Ramos (cell line): ENCODE data around the gene COL7A1.

Experiments
- in situ Hi-C: fragments of 300-500 bp; cut with MboI; formaldehyde crosslinking; loops from one replicate; pipeline ENCODE4 v1.14.3; 2022; ENCODE audit warnings: low sequenced_read_pairs; ENCODE audit not compliant: unreplicated experiment

Gene COL7A1

DNA sequence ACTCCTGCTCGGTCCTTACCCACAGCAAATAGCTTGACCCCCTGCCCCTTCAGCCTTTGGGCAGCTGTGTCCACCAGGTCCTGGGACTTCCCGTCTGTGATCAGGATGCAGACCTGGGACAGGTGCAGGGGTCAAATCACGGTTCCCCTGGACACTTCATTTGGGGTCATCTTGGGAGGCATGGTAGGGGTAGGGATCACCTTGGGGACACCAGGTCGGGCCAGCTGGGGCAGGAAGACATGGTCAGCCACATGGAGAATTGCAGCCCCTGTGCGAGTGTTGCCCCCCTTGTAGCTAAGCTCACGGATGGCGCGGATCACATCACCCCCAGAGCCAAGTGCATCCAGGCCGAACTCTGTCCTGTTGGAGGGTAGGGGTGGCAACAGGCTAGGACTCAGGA, 1.8 kb downstream of the COL7A1 start:
- in situ Hi-C loops, result no loop called here

DNA sequence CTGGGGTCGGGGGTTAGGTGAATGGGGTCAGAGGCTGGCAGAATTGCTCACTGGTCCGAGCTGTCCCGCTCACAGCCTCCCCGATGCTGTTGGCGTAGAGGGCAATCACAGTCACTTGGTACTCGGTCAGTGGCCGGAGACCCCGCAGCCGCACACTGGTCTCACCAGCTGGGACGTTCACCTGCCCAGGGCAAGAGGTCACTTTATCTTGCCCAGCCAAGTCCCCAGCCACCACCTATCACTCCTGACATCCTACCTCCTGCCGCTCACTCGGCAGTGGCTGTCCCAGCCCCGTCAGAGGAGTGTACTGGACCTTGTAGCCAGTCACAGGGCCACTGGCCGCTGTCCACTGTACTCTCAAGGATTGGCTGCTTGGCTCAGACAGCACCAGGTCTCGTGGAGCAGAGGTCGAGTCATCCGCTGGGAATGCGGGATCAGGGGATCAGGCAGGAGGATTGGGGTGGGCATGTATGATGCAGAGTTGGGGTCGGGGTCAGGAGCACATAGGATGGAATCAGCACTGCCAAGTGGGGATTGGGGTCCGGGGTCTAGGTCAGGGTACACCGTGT, 2.5 kb downstream of the COL7A1 start:
- in situ Hi-C loops, result no loop called here

DNA sequence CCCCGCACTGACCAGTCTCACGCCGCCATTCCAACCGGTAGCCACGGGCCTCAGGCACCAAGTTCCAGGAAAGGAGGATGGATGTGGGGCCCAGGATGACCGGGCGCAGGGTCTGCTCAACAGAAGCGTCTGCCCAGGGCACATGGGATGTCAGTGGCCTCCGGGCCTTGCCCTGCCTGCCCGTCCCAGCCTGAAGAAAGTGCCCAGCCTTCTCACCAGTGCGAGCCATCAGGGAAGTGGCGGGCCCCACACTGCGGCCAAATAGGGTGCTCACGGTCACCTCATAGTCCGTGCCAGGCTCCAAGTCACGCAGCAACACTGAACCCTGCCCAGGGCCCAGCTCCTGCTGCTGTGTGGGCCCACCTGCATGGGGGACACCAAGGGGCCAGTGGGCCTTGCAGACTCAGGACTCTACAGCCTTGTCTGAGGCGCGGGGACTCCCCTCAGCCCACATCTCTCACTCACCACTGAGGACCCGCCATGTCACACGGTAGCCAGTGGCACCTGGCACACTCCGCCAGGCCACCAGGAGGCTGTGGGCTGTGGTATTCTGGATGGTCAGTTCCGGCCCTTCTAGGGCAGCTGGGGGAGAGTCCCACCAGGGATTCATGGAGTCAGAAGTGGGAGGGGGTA, 3.1 kb downstream of the COL7A1 start:
- in situ Hi-C loops, result no loop called here

DNA sequence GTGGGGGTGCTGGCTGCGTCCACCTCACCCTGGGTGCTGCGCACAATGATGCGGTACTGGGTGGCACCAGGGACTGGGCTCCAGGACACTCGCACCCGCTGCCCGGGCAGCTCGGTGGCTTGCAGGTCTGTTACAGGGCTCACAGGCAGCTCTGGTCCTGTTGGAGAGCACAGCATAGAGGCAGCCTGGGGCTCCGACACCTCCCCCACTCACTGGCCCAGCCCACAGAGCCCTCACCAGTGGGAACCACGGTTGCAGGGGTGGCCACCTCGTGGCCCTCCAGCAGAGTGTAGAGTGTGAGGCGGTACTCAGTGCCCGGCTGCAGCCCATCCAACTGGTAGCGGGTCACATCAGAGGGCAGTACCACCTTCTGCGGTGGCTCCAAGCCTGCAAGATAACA, 3.7 kb downstream of the COL7A1 start:
- in situ Hi-C loops, result no loop called here

DNA sequence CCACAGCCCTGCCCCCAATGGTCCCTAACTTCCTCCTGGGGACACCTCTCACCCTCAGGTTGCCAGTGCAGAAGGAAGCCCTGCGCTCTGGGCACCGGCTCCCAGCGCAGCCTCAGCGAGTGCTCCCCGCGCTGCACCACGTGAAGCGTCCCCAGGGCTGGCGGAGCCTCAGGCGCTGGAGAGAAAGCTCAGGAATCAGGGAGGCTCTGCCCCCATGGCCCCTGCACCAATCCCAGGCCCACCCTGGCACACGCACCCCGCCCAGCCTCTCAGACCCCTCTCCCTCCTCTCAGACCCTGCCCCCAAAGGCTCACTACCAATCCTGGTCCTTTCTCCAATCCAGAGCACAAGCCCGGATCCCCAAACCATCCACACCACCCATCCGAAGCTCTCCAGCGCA, 6.9 kb downstream of the COL7A1 start:
- in situ Hi-C loops, result no loop called here

DNA sequence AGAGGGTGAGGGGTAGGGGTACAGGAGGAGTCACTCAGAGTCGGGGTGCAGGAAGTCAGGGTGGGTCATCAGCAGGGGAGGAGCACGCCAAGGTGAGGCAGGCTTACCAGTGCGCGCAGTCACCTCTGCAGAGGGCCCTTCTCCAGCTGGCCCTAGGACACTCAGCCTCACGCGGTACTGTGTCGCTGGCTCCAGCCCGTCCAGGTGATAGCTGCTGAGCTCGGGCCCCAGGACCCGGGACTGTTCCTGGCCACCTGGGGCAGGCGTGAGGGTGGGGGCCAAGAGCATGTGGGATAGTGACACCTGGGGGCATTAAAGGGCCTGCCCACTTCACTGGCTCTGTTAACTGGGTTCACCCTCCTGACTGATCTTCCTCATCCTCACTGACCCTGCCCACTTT, 7.4 kb downstream of the COL7A1 start:
- in situ Hi-C loops, result no loop called here

DNA sequence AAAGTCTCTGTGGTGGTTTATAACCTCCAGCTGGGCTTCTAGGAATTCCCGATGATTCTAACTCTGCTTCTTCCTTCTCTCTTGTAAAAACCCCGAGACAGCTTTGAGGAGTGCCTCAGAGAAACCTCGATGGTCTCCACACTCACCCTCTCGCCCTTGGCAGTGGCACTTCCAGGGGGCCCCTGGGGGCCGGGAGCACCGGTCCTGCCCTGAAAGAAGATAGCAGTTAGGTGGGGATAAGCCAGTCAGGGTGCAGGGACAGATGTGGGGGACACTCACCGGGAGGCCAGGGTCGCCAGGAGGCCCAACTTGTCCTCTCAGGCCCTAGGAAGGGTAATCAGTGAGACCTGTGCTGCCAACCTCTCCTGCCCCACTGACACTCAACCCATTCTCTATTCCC, 9.7 kb downstream of the COL7A1 start:
- in situ Hi-C loops, result no loop called here

DNA sequence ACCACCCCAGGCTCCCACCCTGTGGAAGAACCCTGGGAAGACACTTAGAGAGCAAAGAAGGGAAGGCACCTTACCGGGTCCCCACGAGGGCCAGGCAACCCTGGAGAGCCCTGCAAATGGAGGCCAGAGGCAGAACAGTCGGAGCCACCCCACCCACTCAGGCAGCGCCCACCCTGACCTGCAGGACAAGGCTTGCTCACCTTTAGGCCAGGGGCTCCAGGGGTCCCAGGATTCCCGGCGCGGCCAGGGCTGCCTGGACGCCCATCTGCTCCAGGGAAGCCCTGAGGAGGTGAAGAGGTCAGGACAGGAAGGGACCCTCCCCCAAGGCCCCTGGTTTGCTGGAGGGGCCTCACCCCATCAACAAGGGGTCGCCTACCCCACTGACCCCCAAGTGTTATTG, 10.3 kb downstream of the COL7A1 start:
- in situ Hi-C loops, result no loop called here

DNA sequence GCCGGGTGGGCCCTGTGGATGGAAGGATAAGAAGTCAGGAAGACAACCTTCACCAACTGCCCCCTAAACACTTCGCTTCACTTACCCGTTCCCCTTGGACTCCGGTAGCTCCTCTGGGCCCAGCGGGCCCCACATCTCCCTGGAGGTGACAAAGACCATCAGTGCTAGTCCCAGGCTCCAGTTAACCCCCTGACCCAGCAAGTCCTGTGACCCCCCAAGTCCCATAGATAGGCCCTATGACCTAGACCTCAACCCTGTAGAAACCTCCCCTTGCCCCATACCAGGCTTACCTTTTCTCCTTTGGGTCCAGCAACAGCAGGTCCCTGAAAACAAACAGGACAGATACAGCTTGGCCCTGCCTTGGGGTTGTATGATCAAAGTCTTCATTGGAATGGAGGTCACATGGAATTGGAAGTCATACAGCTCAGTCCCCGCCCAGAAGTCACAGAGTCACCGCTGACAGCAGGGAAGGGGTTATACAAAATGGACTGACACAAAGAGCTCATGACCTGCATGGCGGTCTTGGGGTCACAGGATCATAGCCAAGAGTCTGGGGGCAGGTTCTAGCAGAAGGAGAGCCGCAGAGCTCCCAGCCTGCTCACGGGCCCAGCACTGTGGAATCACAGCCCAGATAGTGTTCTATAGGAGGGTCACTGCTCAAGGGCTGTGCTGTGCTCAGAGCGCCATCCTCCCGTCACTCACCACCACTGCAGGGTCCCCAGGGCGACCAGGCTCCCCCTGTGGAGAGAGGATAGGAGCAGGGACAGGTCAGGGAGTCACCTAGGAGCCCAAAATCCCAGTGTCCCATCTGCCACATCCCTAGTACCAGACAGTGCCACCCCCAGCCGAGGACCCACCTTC, 13.3 kb downstream of the COL7A1 start:
- in situ Hi-C loops, result no loop called here

DNA sequence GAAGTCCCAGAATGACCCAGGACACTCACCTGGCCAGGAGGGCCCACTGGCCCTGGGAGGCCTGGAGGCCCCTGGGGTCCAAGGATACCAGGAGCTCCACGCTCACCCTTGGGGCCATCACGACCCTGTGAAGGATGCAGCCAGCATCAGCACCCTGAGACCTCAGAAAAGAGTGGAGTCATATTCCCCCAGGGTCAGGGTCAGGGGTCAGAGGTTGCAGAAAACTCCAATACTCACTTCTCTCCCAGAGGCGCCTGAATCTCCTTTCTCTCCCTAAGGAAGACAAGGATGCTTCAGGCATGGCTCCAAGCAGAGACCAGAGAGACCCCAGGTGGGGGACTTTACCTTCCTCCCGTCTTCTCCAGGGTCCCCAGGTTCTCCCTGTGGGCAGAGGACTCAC, 18.5 kb downstream of the COL7A1 start:
- in situ Hi-C loops, result no loop called here

DNA sequence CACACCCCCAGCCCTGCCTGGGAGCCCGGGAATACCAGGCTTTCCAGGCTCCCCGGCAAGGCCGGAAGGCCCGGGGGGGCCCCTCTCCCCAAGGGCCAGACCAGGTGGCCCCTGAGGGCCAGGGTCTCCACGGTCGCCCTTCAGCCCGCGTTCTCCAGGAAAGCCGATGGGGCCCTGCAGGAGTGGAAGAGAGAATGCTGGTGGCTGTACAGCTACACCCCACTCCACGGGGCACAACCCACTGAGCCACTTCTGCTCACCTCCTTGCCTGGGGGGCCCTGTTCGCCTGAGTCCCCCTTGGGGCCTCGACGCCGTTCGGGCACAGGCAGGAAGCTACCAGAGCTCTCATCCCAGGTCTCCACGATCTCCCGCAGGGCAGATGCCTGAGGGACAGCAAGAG, 19.8 kb downstream of the COL7A1 start:
- in situ Hi-C loops, result no loop called here

DNA sequence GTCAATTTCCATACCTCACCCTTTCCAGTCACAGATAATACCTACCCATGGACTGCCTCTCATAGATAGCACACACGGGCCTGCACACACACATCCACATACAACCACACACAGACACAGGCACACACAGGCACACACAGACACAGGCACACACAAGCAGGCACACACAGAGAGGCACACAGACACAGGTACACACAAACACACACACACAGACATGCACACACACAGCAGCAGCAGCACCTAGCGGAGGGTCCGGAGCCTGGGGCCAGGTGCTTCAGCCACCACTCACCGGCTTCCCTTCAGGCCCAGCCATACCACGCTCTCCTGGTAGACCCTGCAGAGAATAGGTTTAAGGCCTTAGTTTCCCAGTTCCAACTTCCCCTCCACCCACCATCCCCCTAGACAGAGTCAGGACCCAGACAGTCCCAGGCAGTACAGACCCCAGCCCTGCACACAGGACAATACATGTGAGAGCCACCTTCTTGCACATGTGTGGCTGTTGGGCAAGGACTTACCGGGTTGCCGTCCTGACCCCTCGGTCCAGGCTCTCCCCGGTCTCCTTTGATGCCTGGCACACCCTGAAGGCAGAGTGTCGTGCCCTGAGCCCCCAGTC, 21.1 kb downstream of the COL7A1 start:
- in situ Hi-C loops, result no loop called here

DNA sequence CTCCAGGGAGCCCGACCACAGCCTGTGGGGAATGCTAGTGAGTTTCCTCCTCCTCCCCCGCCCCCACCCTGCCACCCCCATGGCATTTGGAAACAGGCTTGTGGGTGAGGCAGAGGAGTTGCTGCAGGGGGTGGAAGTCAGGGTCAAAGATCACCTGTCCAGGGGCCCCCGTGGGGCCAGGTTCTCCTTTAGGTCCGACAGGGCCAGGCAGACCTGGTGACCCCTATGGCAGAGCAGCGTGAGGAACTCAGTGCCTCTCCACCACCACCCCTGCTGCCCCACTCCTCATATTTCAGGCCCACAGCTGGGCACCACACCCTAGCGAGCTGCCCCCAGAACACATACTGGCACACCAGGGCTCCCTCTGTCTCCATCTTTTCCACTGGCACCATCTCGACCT, 22.6 kb downstream of the COL7A1 start:
- in situ Hi-C loops, result no loop called here

DNA sequence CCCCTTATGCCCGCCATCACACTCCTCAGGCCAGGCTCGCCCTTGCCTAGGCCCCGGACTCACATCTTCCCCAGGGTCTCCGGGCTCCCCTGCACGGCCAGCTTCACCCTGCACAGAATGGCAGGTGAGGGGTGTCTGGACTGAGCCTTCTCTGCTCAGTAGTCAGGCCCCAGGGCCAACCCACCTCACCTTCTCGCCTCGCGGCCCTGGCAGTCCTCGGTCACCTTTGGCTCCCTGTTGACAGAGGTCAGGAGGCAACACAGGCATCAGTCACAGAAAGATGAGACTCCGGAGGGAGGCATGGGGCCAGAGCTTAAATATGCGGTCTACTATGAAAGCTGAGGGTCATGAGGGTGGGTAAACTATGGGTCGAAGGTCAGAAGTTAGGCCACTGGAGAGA, 23.2 kb downstream of the COL7A1 start:
- in situ Hi-C loops, result no loop called here

DNA sequence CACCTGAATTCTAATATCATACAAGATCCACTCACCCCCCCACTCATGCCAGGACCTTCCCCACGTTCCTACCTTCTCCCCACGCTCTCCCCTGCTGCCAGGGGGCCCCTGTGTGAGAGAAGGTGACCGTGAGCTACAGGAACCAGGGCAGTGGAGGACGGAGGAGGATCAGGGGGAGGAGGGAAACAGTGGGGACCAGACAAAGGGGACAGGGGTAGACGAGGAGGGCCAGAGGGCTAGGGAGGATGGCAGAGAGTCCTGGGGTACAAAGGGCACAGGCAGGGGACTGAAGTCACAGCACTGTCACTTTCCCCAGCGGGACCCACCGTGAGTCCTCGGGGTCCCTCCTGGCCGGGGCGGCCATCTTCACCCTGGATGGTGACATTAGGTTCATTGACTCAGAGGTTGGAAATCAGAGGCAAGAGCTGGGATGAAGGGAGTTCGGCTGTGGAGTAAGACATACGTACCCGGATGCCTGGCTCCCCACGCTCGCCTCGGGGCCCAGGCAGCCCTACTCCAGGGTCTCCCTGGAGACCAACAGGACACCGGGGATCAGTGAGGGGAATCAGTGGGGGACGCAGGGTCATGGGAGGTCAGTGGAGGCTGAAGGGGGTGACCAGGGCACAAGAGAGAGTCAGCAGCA, 25.2 kb downstream of the COL7A1 start:
- in situ Hi-C loops, result no loop called here

DNA sequence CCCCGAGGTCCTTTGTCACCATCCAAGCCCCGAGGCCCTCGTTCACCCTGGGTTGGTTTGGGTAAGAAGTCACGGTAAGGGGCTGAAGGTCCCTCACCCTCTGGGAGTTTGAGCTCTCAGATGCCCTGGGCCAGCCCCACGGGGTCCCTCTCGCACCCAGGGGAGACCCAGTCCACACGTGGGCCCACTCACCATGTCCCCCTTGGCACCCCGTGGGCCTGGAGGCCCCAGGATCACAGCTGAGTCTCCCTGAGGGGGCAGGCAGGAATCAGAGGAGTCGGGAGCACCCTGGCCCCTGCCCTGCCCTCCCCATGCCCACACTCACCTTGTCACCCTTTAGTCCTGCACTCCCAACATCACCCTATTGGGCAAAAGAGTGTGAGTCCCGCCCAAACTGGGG, 25.7 kb downstream of the COL7A1 start:
- in situ Hi-C loops, result no loop called here

DNA sequence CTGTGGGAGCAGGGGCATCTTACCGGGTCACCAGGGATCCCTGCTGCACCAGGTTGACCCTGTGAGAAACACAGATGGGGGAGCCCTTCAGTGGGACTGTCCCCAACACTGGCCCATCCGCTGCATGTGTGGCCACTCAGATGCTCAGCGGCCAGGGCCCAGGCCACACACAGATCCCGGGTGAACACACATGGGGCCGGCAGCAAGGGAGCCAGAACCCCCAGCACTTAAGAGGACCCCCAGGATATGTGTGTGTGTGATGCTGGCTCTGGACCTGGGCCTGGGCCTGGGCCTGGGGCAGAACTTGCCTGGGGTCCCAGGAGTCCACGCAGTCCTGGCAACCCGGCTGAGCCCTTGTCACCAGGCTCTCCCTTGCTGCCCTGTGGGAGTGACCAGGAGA, 26.7 kb downstream of the COL7A1 start:
- in situ Hi-C loops, result no loop called here

DNA sequence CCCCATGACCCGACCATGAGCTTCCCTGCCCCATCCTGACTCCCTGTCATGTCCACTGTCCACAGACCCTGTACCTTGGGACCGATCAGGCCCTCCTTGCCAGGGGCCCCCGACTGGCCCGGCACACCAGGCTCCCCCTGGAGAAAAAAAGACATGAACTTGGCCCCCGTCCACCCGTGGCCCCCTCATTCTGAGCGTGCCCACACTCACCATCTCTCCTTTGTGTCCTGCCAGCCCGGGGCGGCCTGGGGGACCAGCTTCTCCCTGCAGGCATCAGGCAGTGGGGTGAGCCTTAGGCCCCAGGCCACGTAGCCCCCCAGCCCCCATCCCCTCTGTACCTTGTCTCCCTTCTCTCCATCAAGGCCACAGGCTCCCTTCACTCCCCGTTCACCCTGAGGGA, 27.6 kb downstream of the COL7A1 start:
- in situ Hi-C loops, result no loop called here

DNA sequence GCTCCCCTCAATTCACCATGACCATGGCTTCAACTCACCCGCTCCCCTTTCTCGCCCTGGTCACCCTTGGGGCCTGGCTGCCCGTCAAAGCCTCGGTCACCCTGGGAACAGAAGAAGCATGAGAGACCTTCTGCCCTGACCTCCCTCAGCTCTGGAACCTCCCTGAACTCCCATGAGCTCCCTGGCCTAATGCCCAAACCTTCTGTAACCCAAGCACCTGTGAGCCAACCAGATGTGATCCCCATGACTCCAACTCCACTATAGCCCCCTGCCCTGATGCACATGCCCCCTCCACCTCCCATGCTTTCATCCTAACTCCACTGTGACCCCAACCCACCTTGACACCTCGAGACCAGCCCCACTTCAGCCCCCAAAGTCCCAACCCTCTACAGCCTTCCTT, 28.0 kb downstream of the COL7A1 start:
- in situ Hi-C loops, result no loop called here

DNA sequence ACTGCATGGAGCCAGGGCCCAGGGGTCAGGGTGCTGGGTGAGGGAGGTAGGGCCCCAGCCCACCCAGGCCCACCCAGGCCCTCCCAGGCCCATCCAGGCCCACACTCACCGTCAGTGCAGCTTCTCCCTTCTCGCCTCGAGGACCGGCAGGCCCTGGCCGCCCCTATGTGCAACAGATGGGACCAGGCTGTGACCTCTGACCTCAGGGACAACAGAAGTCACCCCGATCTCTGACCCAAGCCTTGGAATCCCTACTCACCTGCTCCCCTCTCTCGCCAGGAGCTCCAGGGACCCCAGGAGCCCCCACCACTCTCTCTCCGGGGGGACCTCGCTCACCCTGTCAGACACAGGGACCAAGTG, 28.7 kb downstream of the COL7A1 start:
- in situ Hi-C loops, result no loop called here
